ENCODE data around the gene SRGAP3. TPM values are rescaled to one million over a fixed set of nuclear protein-coding genes. Genes with fewer than 3 reads are reported as not detected.

Gene SRGAP3
- total and polyA plus RNA-seq, 10 of the 15 experiments (the other 5 are each of a cell fraction or from before 2014, with no cell fraction given): 0.32 to 1.7 (median 0.99) TPM

DNA sequence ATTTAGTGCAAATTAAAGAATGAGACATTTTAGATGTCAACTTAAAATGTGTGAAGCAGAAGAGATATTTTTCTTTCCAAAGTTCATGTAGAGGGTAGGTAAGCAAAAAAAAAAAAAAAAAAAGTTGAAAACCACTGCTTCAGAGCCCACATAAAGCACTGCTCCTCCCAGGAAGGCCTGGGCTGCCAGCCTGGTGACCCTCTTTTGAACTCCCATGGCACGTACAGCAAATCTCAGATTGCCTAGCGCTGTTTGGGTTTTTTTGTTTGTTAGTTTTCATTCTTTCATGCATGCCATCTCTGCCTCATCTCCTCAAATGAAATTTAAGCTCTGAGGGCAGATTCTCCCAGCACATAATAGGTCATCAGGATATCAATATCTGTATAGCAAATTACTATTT lies 120.1 kb downstream of the SRGAP3 start (continued):
- TF ChIP-seq, protein P1, sequence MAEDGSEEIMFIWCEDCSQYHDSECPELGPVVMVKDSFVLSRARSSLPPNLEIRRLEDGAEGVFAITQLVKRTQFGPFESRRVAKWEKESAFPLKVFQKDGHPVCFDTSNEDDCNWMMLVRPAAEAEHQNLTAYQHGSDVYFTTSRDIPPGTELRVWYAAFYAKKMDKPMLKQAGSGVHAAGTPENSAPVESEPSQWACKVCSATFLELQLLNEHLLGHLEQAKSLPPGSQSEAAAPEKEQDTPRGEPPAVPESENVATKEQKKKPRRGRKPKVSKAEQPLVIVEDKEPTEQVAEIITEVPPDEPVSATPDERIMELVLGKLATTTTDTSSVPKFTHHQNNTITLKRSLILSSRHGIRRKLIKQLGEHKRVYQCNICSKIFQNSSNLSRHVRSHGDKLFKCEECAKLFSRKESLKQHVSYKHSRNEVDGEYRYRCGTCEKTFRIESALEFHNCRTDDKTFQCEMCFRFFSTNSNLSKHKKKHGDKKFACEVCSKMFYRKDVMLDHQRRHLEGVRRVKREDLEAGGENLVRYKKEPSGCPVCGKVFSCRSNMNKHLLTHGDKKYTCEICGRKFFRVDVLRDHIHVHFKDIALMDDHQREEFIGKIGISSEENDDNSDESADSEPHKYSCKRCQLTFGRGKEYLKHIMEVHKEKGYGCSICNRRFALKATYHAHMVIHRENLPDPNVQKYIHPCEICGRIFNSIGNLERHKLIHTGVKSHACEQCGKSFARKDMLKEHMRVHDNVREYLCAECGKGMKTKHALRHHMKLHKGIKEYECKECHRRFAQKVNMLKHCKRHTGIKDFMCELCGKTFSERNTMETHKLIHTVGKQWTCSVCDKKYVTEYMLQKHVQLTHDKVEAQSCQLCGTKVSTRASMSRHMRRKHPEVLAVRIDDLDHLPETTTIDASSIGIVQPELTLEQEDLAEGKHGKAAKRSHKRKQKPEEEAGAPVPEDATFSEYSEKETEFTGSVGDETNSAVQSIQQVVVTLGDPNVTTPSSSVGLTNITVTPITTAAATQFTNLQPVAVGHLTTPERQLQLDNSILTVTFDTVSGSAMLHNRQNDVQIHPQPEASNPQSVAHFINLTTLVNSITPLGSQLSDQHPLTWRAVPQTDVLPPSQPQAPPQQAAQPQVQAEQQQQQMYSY (CRISPR knock-in tag; IDR thresholded peaks at IDR 0.05): no peak
- TF ChIP-seq ZSCAN29 (IDR thresholded peaks at IDR 0.05) (no peak), TCF3 (IDR thresholded peaks at IDR 0.05; ENCODE audit: borderline replicate concordance, insufficient read depth, low read depth, low read length) (no peak), GATAD2B (conservative IDR thresholded peaks at IDR 0.05; ENCODE audit: low read depth) (no peak), RUNX3 (IDR thresholded peaks at IDR 0.05; ENCODE audit: low read length) (no peak), TCF12 (IDR thresholded peaks at IDR 0.05; ENCODE audit: low read depth, low read length) (no peak)

DNA sequence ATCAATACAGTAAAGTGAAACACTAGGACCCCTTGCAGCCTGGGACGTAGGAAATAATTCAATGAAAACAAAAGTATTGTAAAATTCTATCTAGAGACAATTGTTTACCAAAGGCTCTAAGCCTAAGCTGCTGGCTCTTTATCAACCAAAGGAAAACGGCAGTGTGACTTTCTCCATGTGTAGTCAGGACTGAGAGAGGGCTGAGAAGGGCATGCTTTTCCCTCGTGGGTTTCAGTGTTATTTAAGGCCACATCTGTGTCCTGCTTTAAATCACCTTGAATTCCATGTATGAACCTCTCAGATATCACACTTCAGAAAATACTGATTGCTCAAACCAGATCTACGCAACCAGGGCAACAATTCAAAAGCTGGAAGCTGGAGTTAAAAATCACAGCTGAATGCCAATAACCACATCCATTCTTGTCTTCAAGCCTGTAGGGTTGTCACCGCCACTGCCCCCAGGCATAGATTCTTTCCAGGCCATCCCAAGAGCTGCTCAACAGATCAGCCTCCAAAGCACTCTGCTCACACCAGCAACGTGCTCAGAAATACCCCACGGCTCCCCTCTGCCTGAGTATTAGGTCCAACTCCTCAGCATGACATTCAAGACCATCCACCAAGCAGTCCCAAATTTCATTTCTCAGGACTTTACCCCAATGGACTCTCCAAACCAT lies 124.0 kb downstream of the SRGAP3 start:
- DNase-seq (ENCODE audit: low read depth, low spot score) (no peak), FAIRE-seq (no peak), ATAC-seq (no peak)
- intact Hi-C loops (cut with micrococcal nuclease; ENCODE audit: unreplicated experiment): no loop called here
- CTCF ChIA-PET: interaction anchor here (1.3 kb wide), 1 partner anchor 12 kb away, joined by 3 read pairs; no protein-coding TSS in a partner anchor
- in situ Hi-C loops (cut with MboI): no loop called here
- Histone ChIP-seq H3K4me3 (no peak overlapping the region), H4K20me1 (ENCODE audit: control insufficient read depth, insufficient read depth) (no peaks in the 10 kb centered on the region), H3K9ac (ENCODE audit: control insufficient read depth, insufficient read depth, low read length) (no peak overlapping the region), H3K36me3 (ENCODE audit: control insufficient read depth in 2 of 2, insufficient read depth in 2 of 2, low read length in 1 of 2) (no peaks in the 10 kb centered on the region), H3K79me2 (ENCODE audit: control insufficient read depth, insufficient read depth, low read length) (no peaks in the 10 kb centered on the region), H3K4me1 (ENCODE audit: control insufficient read depth, insufficient read depth, low read length) (no peaks in the 10 kb centered on the region), H3K27me3 (replicated peaks in 1 of 2; ENCODE audit: control insufficient read depth in 2 of 2, insufficient read depth in 2 of 2, low read length in 1 of 2) (no peaks in the 10 kb centered on the region; a peak in 1 of 4 replicates), H3K27ac (ENCODE audit: control insufficient read depth, insufficient read depth) (no peak overlapping the region), H3K4me2 (ENCODE audit: control insufficient read depth, insufficient read depth) (no peak overlapping the region), H2AFZ (ENCODE audit: control insufficient read depth, low read depth, low read length) (no peak overlapping the region), H3K9me3 (replicated peaks; ENCODE audit: control insufficient read depth, insufficient read depth, low read length) (no peaks in the 10 kb centered on the region)
- RAD21 ChIA-PET (ENCODE audit: unreplicated experiment): no interaction called here
- BruUV-seq (replicated peaks): no TSS peak
- WGBS (ENCODE audit: insufficient coverage, insufficient replicate concordance, low lambda C conversion rate, missing lambda C conversion rate): 51% methylated on average over 7 of the region's 7 CpGs
- POLR2A ChIA-PET: no interaction called here
- SMC1A ChIA-PET (ENCODE audit: uncharacterized antibody, unreplicated experiment): no interaction called here
- TF ChIP-seq, protein P2, sequence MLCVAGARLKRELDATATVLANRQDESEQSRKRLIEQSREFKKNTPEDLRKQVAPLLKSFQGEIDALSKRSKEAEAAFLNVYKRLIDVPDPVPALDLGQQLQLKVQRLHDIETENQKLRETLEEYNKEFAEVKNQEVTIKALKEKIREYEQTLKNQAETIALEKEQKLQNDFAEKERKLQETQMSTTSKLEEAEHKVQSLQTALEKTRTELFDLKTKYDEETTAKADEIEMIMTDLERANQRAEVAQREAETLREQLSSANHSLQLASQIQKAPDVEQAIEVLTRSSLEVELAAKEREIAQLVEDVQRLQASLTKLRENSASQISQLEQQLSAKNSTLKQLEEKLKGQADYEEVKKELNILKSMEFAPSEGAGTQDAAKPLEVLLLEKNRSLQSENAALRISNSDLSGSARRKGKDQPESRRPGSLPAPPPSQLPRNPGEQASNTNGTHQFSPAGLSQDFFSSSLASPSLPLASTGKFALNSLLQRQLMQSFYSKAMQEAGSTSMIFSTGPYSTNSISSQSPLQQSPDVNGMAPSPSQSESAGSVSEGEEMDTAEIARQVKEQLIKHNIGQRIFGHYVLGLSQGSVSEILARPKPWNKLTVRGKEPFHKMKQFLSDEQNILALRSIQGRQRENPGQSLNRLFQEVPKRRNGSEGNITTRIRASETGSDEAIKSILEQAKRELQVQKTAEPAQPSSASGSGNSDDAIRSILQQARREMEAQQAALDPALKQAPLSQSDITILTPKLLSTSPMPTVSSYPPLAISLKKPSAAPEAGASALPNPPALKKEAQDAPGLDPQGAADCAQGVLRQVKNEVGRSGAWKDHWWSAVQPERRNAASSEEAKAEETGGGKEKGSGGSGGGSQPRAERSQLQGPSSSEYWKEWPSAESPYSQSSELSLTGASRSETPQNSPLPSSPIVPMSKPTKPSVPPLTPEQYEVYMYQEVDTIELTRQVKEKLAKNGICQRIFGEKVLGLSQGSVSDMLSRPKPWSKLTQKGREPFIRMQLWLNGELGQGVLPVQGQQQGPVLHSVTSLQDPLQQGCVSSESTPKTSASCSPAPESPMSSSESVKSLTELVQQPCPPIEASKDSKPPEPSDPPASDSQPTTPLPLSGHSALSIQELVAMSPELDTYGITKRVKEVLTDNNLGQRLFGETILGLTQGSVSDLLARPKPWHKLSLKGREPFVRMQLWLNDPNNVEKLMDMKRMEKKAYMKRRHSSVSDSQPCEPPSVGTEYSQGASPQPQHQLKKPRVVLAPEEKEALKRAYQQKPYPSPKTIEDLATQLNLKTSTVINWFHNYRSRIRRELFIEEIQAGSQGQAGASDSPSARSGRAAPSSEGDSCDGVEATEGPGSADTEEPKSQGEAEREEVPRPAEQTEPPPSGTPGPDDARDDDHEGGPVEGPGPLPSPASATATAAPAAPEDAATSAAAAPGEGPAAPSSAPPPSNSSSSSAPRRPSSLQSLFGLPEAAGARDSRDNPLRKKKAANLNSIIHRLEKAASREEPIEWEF (IDR thresholded peaks at IDR 0.05; ENCODE audit: insufficient replicate concordance, low read depth, low read length): no peak
- TF ChIP-seq, protein P3, sequence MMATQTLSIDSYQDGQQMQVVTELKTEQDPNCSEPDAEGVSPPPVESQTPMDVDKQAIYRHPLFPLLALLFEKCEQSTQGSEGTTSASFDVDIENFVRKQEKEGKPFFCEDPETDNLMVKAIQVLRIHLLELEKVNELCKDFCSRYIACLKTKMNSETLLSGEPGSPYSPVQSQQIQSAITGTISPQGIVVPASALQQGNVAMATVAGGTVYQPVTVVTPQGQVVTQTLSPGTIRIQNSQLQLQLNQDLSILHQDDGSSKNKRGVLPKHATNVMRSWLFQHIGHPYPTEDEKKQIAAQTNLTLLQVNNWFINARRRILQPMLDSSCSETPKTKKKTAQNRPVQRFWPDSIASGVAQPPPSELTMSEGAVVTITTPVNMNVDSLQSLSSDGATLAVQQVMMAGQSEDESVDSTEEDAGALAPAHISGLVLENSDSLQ (IDR thresholded peaks at IDR 0.05): no peak
- TF ChIP-seq SREBF1 (IDR thresholded peaks at IDR 0.05; ENCODE audit: low read length) (no peak), RAD21 (IDR thresholded peaks at IDR 0.05; ENCODE audit: insufficient read depth, low read depth, low read length) (no peak)
